GM12873 (cell line): ENCODE data around the gene JMJD4.

Source experiments
- CTCF ChIP-seq: IDR thresholded peaks from 2 replicates; pipeline ENCODE4 v1.5.1; 2012; ENCODE audit warnings: low read depth, mild to moderate bottlenecking, moderate library complexity, low read length, control low read depth; ENCODE audit not compliant: insufficient read depth; ENCODE audit errors: missing control alignments

JMJD4 gene

GRCh38 chr1:227768125-227768439 lies 33.0 kb upstream of the JMJD4 start:
- no peak for TF ChIP-seq CTCF

- TF ChIP-seq CTCF: no peak
Observed at GRCh38 chr1:227767401-227768124, 32.5 kb upstream of the JMJD4 start.

- TF ChIP-seq CTCF: no peak
Observed at GRCh38 chr1:227766653-227767277, 31.7 kb upstream of the JMJD4 start.

GRCh38 chr1:227766015-227766634 lies 31.0 kb upstream of the JMJD4 start:
- TF ChIP-seq CTCF: no peak

GRCh38 chr1:227765261-227766014 lies 30.3 kb upstream of the JMJD4 start:
- no peak for TF ChIP-seq CTCF

- no peak for TF ChIP-seq CTCF
Observed at GRCh38 chr1:227764019-227764391, 28.9 kb upstream of the JMJD4 start.
